ENCODE data around the gene PAK1IP1. TPM values are rescaled to one million over a fixed set of nuclear protein-coding genes. Genes with fewer than 3 reads are reported as not detected.
"Not testable (repeated sequence)": the region's sequence is repeated elsewhere in the genome, so short reads cannot be mapped to it uniquely, and the experiment has no call there.

The PAK1IP1 gene
- total RNA-seq, 1 donor from 2014 or later: 16.4 TPM

DNA sequence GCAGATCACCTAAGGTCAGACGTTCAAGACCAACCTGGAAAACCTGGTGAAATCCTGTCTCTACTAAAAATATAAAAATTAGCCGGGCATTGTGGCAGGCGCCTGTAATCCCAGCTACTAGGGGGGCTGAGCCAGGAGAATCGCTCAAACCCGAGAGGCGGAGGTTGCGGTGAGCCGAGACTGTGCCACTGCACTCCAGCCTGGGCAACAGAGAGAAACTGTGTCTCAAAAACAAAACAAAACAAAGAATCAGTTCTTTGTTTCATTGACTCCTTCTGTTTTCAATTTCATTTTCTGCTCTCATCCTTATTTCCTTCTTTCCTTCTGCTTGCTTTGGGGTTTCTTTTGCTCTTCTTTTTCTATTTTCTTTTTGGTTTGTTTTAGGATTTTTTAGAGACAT is 19.2 kb downstream of the PAK1IP1 start:
- H3K36me3 Mint-ChIP-seq: peaks cover 4% of the 10 kb centered on the region
- H3K4me1 Mint-ChIP-seq (ENCODE audit: unreplicated experiment): no peaks in the 10 kb centered on the region
- H3K4me3 Mint-ChIP-seq: no peak overlapping the region
- no peak for DNase-seq (ENCODE audit: extremely low spot score, unreplicated experiment)
- H3K27me3 Mint-ChIP-seq: no peaks in the 10 kb centered on the region
- TF ChIP-seq, protein P1, sequence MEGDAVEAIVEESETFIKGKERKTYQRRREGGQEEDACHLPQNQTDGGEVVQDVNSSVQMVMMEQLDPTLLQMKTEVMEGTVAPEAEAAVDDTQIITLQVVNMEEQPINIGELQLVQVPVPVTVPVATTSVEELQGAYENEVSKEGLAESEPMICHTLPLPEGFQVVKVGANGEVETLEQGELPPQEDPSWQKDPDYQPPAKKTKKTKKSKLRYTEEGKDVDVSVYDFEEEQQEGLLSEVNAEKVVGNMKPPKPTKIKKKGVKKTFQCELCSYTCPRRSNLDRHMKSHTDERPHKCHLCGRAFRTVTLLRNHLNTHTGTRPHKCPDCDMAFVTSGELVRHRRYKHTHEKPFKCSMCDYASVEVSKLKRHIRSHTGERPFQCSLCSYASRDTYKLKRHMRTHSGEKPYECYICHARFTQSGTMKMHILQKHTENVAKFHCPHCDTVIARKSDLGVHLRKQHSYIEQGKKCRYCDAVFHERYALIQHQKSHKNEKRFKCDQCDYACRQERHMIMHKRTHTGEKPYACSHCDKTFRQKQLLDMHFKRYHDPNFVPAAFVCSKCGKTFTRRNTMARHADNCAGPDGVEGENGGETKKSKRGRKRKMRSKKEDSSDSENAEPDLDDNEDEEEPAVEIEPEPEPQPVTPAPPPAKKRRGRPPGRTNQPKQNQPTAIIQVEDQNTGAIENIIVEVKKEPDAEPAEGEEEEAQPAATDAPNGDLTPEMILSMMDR (conservative IDR thresholded peaks at IDR 0.05): no peak
- H3K27ac Mint-ChIP-seq: no peak overlapping the region
- no peaks in the 10 kb centered on the region for H3K9me3 Mint-ChIP-seq

DNA sequence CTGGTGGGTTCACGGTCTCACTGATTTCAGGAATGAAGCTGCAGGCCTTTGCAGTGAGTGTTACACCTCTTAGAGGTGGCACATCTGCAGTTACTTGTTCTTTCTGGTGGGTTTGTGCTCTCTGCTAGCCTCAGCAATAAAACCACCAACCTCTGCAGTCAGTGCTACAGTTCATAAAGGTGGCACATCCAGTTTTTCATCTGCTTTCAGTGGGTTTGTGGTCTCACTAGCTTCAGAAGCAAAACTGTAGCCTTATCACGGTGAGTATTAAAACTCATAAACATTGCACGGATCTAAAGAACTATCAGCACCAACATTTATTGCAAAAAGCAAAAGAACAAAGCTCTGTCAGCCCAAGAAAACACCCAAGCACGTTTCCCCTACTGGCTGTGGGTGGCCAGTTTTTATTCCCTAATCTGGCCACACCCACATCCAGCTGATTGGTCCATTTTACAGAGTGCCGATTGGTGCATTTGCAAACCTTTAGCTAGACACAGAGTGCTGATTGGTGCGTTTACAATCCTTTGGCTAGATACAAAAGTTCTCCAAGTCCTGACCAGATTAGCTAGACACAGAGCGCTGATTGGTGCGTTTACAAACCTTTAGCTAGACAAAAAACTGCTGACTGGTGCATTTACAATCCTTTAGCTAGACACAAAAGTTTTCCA is 24.7 kb downstream of the PAK1IP1 start:
- TF ChIP-seq, protein P1 (conservative IDR thresholded peaks at IDR 0.05): no peak
- no peak overlapping the region for H3K4me3 Mint-ChIP-seq
- no peak for DNase-seq (ENCODE audit: extremely low spot score, unreplicated experiment)
- H3K36me3 Mint-ChIP-seq: no peaks in the 10 kb centered on the region
- H3K9me3 Mint-ChIP-seq: no peaks in the 10 kb centered on the region
- H3K27me3 Mint-ChIP-seq: no peaks in the 10 kb centered on the region
- peaks cover 24% of the 10 kb centered on the region for H3K4me1 Mint-ChIP-seq (ENCODE audit: unreplicated experiment)
- no peak overlapping the region for H3K27ac Mint-ChIP-seq

GRCh38 chr6:10719964-10720264 is 25.1 kb downstream of the PAK1IP1 start:
- H3K27ac Mint-ChIP-seq: no peak overlapping the region
- H3K27me3 Mint-ChIP-seq: no peaks in the 10 kb centered on the region
- no peak for DNase-seq (ENCODE audit: extremely low spot score, unreplicated experiment)
- H3K36me3 Mint-ChIP-seq: no peaks in the 10 kb centered on the region
- no peaks in the 10 kb centered on the region for H3K9me3 Mint-ChIP-seq
- H3K4me1 Mint-ChIP-seq (ENCODE audit: unreplicated experiment): peaks cover 26% of the 10 kb centered on the region
- no peak overlapping the region for H3K4me3 Mint-ChIP-seq
- TF ChIP-seq, protein P1 (conservative IDR thresholded peaks at IDR 0.05): no peak

- Mint-ChIP-seq H3K36me3 (peaks cover 2% of the 10 kb centered on the region), H3K4me3 (no peak overlapping the region), H3K27ac (no peak overlapping the region)
Measured at GRCh38 chr6:10720265-10720959, 25.6 kb downstream of the PAK1IP1 start.

GRCh38 chr6:10720960-10721849 is 26.4 kb downstream of the PAK1IP1 start:
- H3K27me3 Mint-ChIP-seq; H3K36me3 Mint-ChIP-seq; H3K9me3 Mint-ChIP-seq; DNase-seq (ENCODE audit: extremely low spot score, unreplicated experiment): not testable (repeated sequence)
- Mint-ChIP-seq H3K4me3 (peak overlapping the region; percentile 98), H3K27ac (peak overlapping the region; percentile 98), H3K4me1 (ENCODE audit: unreplicated experiment) (peaks cover 35% of the 10 kb centered on the region)

More at GRCh38 chr6:10720265-10720959, 25.6 kb downstream of the PAK1IP1 start:
- DNase-seq (ENCODE audit: extremely low spot score, unreplicated experiment): no peak
- H3K27me3 Mint-ChIP-seq: no peaks in the 10 kb centered on the region
- TF ChIP-seq, protein P1 (conservative IDR thresholded peaks at IDR 0.05): no peak
- no peaks in the 10 kb centered on the region for H3K9me3 Mint-ChIP-seq
- peaks cover 31% of the 10 kb centered on the region for H3K4me1 Mint-ChIP-seq (ENCODE audit: unreplicated experiment)

Measured in type B pancreatic cell (in vitro differentiated cells).